GOT3 (cell line): ENCODE measurements around the gene MSLN.

Source experiments
- DNase-seq: peaks from one replicate; lab custom pipeline; 2025; ENCODE audit warnings: mixed read lengths; lab: John Stamatoyannopoulos, UW

The MSLN gene

GRCh38 chr16:793414-793813 is 32.9 kb downstream of the MSLN start:
- no peak for DNase-seq

GRCh38 chr16:794091-794822 is 33.7 kb downstream of the MSLN start:
- no peak for DNase-seq

GRCh38 chr16:794853-795466 is 34.4 kb downstream of the MSLN start:
- DNase-seq, result no peak

- DNase-seq, result no peak
These were observed 35.2 kb downstream of the MSLN start for GRCh38 chr16:795580-796229.

GRCh38 chr16:796296-797119 is 36.0 kb downstream of the MSLN start:
- no peak for DNase-seq

GRCh38 chr16:797120-797420 is 36.5 kb downstream of the MSLN start:
- no peak for DNase-seq

GRCh38 chr16:797686-798085 is 37.2 kb downstream of the MSLN start:
- no peak for DNase-seq

- no peak for DNase-seq
These were observed 38.1 kb downstream of the MSLN start for GRCh38 chr16:798666-799065.

- DNase-seq, result no peak
These were observed 38.8 kb downstream of the MSLN start for GRCh38 chr16:799111-799947.

GRCh38 chr16:799948-800833 is 39.7 kb downstream of the MSLN start, which contains the start of gene GNG13:
GNG13 (minus strand) TSS chr16:800734; CDS start chr16:799077, 1,657 bp downstream.
- DNase-seq, result no peak

GRCh38 chr16:800834-801511 is 40.4 kb downstream of the MSLN start:
- DNase-seq, result no peak

GRCh38 chr16:801584-802363 is 41.2 kb downstream of the MSLN start:
- no peak for DNase-seq

- no peak for DNase-seq
These were observed 41.9 kb downstream of the MSLN start for GRCh38 chr16:802461-802860.

GRCh38 chr16:802914-803753 is 42.6 kb downstream of the MSLN start:
- no peak for DNase-seq

- DNase-seq, result no peak
These were observed 43.2 kb downstream of the MSLN start for GRCh38 chr16:803754-804080.

GRCh38 chr16:804193-805048 is 43.9 kb downstream of the MSLN start:
- DNase-seq, result no peak

GRCh38 chr16:805474-805873 is 44.9 kb downstream of the MSLN start:
- no peak for DNase-seq
